HCT116 (cell line): ENCODE results near the gene LRRC3. TPM values are rescaled to one million over a fixed set of nuclear protein-coding genes. Genes with fewer than 3 reads are reported as not detected.

Source experiments
- ATAC-seq: fragments of 200-7000 bp; cut with Tn5 transposase; 2 replicates; pipeline ENCODE4 v1.9.1; 2020; ENCODE audit warnings: mild to moderate bottlenecking, moderate library complexity
- BruUV-seq: library from RNA; stranded (reverse); fragments of 400-500 nt; replicated peaks from 2 replicates; lab custom pipeline; 2021; lab: Mats Ljungman, UMichigan
- CTCF ChIA-PET: fragments of 300-600 bp; sonication (Branson Sonifier 250); formaldehyde crosslinking; loops from one replicate; lab custom pipeline; 2021; ENCODE audit warnings: antibody characterized with exemption; lab: Charles Lee
- POLR2A ChIA-PET: fragments of 300-600, 350-600 bp; sonication (Branson Sonifier 250); formaldehyde crosslinking; loops from one replicate; lab custom pipeline; 2021; ENCODE audit warnings: antibody characterized with exemption; lab: Charles Lee
- RAD21 ChIA-PET, 2 experiments: fragments of 300-600 bp; sonication (Branson Sonifier 250); formaldehyde crosslinking; loops; one replicate each; lab custom pipeline; 2023; ENCODE audit warnings: low total read pairs in 2 of 2; ENCODE audit not compliant: uncharacterized antibody in 2 of 2, unreplicated experiment in 2 of 2, low non-redundant PET in 1 of 2; lab: Charles Lee
- DNase-seq: peaks from one replicate; pipeline ENCODE4 v3.0.0-alpha.2; 2010; ENCODE audit warnings: low read depth, low spot score
- H2AFZ ChIP-seq: fragments of 200-600 bp; shearing (Covaris generic), sonication (generic); 2 replicates; pipeline ENCODE4 v1.6.1; 2017; ENCODE audit warnings: low read depth, mixed run types, mixed read lengths, antibody characterized with exemption, low read length; ENCODE audit not compliant: poor library complexity, severe bottlenecking
- H3K27ac ChIP-seq: 2 replicates; pipeline ENCODE4 v1.5.1; 2012; ENCODE audit warnings: low read depth, low read length
- H3K27me3 ChIP-seq: fragments of 200-600 bp; sonication (generic); 2 replicates; pipeline ENCODE4 v1.6.1; 2016; ENCODE audit warnings: mixed run types, low read length, mixed read lengths; ENCODE audit not compliant: insufficient read depth
- H3K36me3 ChIP-seq, 2 experiments: fragments of 200-500 bp in 1 of 2; fragments of 200-600 bp in 1 of 2; sonication (Bioruptor generic) in 1 of 2; sonication (generic) in 1 of 2; 2 replicates each; pipeline versions ENCODE4 v1.5.1 to v1.6.1; 2014 to 2016; ENCODE audit warnings: low read length in 2 of 2, inconsistent platforms in 1 of 2, mixed read lengths in 1 of 2, mixed run types in 1 of 2; ENCODE audit not compliant: insufficient read depth in 2 of 2, control insufficient read depth in 1 of 2
- H3K4me1 ChIP-seq, 2 experiments: fragments of 200-600 bp in 1 of 2; sonication (generic) in 1 of 2; 2 replicates each; pipeline versions ENCODE4 v1.5.1 to v1.6.1; 2012 to 2017; ENCODE audit warnings: low read length in 2 of 2, inconsistent platforms in 1 of 2, mild to moderate bottlenecking in 1 of 2, mixed read lengths in 1 of 2, mixed run types in 1 of 2, moderate library complexity in 1 of 2; ENCODE audit not compliant: insufficient read depth in 2 of 2, control insufficient read depth in 1 of 2
- H3K4me2 ChIP-seq: fragments of 200-600 bp; sonication (generic); 2 replicates; pipeline ENCODE4 v1.6.1; 2017; ENCODE audit warnings: mixed run types, low read length, mixed read lengths
- H3K4me3 ChIP-seq, 2 experiments: fragments of 200-600 bp in 1 of 2; sonication (generic) in 1 of 2; replicated peaks in 1 of 2; 2 replicates each; pipeline ENCODE4 v1.5.1; 2011 to 2016; ENCODE audit warnings: low read length in 2 of 2, control low read depth in 1 of 2, low read depth in 1 of 2, mild to moderate bottlenecking in 1 of 2, mixed read lengths in 1 of 2, mixed run types in 1 of 2
- H3K79me2 ChIP-seq: fragments of 200-600 bp; sonication (generic); 2 replicates; pipeline ENCODE4 v1.6.1; 2017; ENCODE audit warnings: mild to moderate bottlenecking, mixed run types, low read length, moderate library complexity, mixed read lengths; ENCODE audit not compliant: insufficient read depth
- H3K9ac ChIP-seq: fragments of 200-600 bp; sonication (generic); 2 replicates; pipeline ENCODE4 v1.6.1; 2016; ENCODE audit warnings: low read length, mixed read lengths
- H3K9me2 ChIP-seq: fragments of 200-600 bp; sonication (generic), shearing (Covaris generic); 2 replicates; pipeline ENCODE4 v1.6.1; 2017; ENCODE audit warnings: mixed run types, mild to moderate bottlenecking, moderate library complexity; ENCODE audit not compliant: insufficient read depth
- H3K9me3 ChIP-seq, 2 experiments: fragments of 200-500 bp in 1 of 2; fragments of 200-600 bp in 1 of 2; sonication (Bioruptor generic) in 1 of 2; sonication (generic) in 1 of 2; 2 replicates each; pipeline ENCODE4 v1.6.1; 2014 to 2017; ENCODE audit warnings: low read length in 2 of 2, mixed read lengths in 2 of 2, inconsistent platforms in 1 of 2, low read depth in 1 of 2, mild to moderate bottlenecking in 1 of 2, mixed run types in 1 of 2, moderate library complexity in 1 of 2; ENCODE audit not compliant: control insufficient read depth in 1 of 2, insufficient read depth in 1 of 2
- H4K20me1 ChIP-seq: fragments of 200-600 bp; sonication (generic), shearing (Covaris generic); 2 replicates; pipeline ENCODE4 v1.6.1; 2017; ENCODE audit warnings: mixed run types, mild to moderate bottlenecking, moderate library complexity; ENCODE audit not compliant: insufficient read depth
- EGR1 ChIP-seq: IDR thresholded peaks from 2 replicates; pipeline ENCODE4 v1.6.1; 2012; ENCODE audit warnings: low read depth
- ELF1 ChIP-seq: IDR thresholded peaks from 2 replicates; pipeline ENCODE4 v1.6.1; 2012; ENCODE audit warnings: low read depth, borderline replicate concordance
- EZH2 ChIP-seq: fragments of 200-600 bp; sonication (generic); IDR thresholded peaks from 2 replicates; pipeline ENCODE4 v1.6.1; 2017; ENCODE audit warnings: antibody characterized with exemption, mixed run types
- FOSL1 ChIP-seq: IDR thresholded peaks from 2 replicates; pipeline ENCODE4 v1.6.1; 2012; ENCODE audit warnings: low read depth
- JUND ChIP-seq: IDR thresholded peaks from 2 replicates; pipeline ENCODE4 v1.6.1; 2012
- POLR2AphosphoS5 ChIP-seq: IDR thresholded peaks from 2 replicates; pipeline ENCODE4 v1.6.1; 2011; ENCODE audit warnings: mild to moderate bottlenecking, low read depth, low read length, moderate library complexity
- SIN3A ChIP-seq: IDR thresholded peaks from 2 replicates; pipeline ENCODE4 v1.6.1; 2012; ENCODE audit warnings: low read depth
- TCF7L2 ChIP-seq: IDR thresholded peaks from 2 replicates; pipeline ENCODE4 v1.7.0; 2011; ENCODE audit warnings: borderline replicate concordance, inconsistent platforms; ENCODE audit not compliant: insufficient read depth, insufficient read length; ENCODE audit errors: extremely low read depth
- YY1 ChIP-seq: IDR thresholded peaks from 2 replicates; pipeline ENCODE4 v1.6.1; 2011; ENCODE audit warnings: low read length, low read depth, moderate library complexity, mild to moderate bottlenecking; ENCODE audit not compliant: insufficient replicate concordance; ENCODE audit errors: extremely low read depth
- ZFX ChIP-seq: fragments of 450-650 bp; IDR thresholded peaks from 2 replicates; pipeline ENCODE4 v1.6.1; 2017
- ZNF274 ChIP-seq: fragments of 200-500 bp; sonication (Bioruptor generic); IDR thresholded peaks from 2 replicates; pipeline ENCODE4 v1.6.1; 2014; ENCODE audit warnings: mild to moderate bottlenecking, low read depth, low read length, inconsistent platforms
- intact Hi-C: fragments of 100-400 bp; cut with micrococcal nuclease; formaldehyde crosslinking; loops from 2 replicates; pipeline ENCODE4 v1.10.0; 2022
- total RNA-seq: library from RNA; stranded (reverse); gene quantifications from one replicate; pipeline ENCODE4 v1.2.1, GENCODE V29; 2021; ENCODE audit not compliant: unreplicated experiment
- TF ChIP-seq, protein P1 (sequence below), 3 experiments: fragments of 200-600 bp in 1 of 3; sonication (generic) in 1 of 3; IDR thresholded peaks in 2 of 3; conservative IDR thresholded peaks in 1 of 3; 2 replicates each; pipeline ENCODE4 v1.5.1; 2012 to 2017; ENCODE audit warnings: low read depth in 2 of 3, low read length in 2 of 3, antibody characterized with exemption in 1 of 3, borderline replicate concordance in 1 of 3, control low read depth in 1 of 3, mild to moderate bottlenecking in 1 of 3, mixed read lengths in 1 of 3, mixed run types in 1 of 3, moderate library complexity in 1 of 3; ENCODE audit not compliant: insufficient read depth in 1 of 3
- TF ChIP-seq, protein P2 (sequence below): IDR thresholded peaks from 2 replicates; pipeline ENCODE4 v1.6.1; 2012; ENCODE audit warnings: low read depth

LRRC3 gene
- total RNA-seq, 1 experiment from 2014 or later, result 7.5 TPM

DNA sequence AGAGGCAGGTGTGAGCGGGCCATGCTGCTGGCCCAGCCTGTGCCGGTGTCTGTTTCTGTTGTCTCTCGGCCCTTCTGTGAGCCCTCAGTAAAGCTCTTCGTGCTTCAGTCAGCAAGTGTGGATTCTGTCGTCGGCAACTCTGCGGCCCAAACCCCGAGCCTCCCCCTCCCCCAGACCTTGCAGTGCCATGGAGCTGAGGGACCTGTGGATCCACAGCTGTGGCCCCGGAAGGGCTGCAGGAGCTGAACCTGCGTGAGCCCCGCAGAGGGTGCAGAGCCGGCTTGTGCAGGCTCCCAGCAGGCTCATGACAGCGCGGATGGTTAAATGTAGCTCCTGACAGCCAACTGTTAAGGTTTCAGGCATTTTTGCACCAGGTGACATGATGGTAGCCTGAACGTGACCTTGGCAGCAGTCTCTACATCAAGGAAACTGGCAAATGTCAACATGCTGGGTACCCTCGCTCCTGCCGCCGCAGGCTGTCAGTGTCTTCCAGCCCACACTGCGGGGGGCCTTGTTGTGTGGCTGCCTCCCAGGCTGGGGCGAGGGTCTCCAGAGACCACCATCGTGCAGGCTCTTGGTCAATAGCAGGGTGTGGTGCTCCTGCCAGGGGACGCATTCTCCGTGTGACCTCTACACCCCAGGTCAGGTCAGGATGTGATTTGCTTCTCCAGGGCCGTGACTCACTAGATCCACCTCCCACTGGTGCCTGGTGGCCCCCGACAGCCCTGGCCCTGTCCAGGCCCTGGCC, 7.0 kb downstream of the LRRC3 start:
- no TSS peak for BruUV-seq
- Histone ChIP-seq H3K9me3 (no peaks in the 10 kb centered on the region), H3K9me2 (no peaks in the 10 kb centered on the region), H3K4me3 (no peak overlapping the region), H3K9ac (no peak overlapping the region), H3K27me3 (no peaks in the 10 kb centered on the region), H3K79me2 (no peaks in the 10 kb centered on the region), H3K4me2 (no peak overlapping the region), H3K27ac (no peak overlapping the region), H3K4me1 (no peaks in the 10 kb centered on the region), H3K36me3 (no peaks in the 10 kb centered on the region), H2AFZ (no peak overlapping the region), H4K20me1 (no peaks in the 10 kb centered on the region)
- intact Hi-C loops, result no loop called here
- ChIA-PET CTCF (interaction anchor here (0.9 kb wide), 1 partner anchor 17 kb away, joined by 3 read pairs; no protein-coding TSS in a partner anchor), RAD21 (no interaction called here), POLR2A (no interaction called here)
- ATAC-seq (0 out of 2 replicates have a peak, but pooled peaks have one; percentile 10), DNase-seq (no peak)
- TF ChIP-seq ZFX (no peak), TCF7L2 (no peak)

DNA sequence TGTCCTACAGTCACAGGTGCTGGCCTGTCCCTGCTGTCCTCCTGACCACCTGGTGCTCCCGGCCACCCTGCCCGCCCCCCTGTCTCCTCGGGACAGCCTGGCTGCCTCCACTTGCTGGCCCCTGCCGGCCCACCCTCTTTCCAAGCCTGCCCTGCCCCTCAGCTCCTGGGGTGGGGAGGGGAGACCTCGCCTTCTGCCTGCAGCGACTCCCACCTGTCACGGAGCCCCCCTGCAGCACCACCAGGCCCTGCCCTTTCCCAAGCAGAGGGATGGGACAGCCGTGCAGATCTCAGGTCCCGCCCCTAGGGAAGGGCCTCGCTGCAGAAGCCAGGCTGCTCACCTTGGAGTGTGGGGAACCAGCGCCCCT, 7.5 kb downstream of the LRRC3 start:
- Histone ChIP-seq H4K20me1 (no peaks in the 10 kb centered on the region), H3K27ac (no peak overlapping the region), H3K9me3 (no peaks in the 10 kb centered on the region), H3K4me3 (no peak overlapping the region), H3K9me2 (no peaks in the 10 kb centered on the region), H3K79me2 (no peaks in the 10 kb centered on the region), H3K4me1 (no peaks in the 10 kb centered on the region), H3K4me2 (no peak overlapping the region), H3K27me3 (no peaks in the 10 kb centered on the region), H3K36me3 (no peaks in the 10 kb centered on the region), H2AFZ (no peak overlapping the region), H3K9ac (no peak overlapping the region)
- DNase-seq (no peak), ATAC-seq (no peak)
- BruUV-seq, result no TSS peak
- TF ChIP-seq JUND, result no peak
- TF ChIP-seq EGR1, result no peak
- TF ChIP-seq POLR2AphosphoS5, result no peak
- TF ChIP-seq SIN3A, result no peak
- TF ChIP-seq, protein P1, sequence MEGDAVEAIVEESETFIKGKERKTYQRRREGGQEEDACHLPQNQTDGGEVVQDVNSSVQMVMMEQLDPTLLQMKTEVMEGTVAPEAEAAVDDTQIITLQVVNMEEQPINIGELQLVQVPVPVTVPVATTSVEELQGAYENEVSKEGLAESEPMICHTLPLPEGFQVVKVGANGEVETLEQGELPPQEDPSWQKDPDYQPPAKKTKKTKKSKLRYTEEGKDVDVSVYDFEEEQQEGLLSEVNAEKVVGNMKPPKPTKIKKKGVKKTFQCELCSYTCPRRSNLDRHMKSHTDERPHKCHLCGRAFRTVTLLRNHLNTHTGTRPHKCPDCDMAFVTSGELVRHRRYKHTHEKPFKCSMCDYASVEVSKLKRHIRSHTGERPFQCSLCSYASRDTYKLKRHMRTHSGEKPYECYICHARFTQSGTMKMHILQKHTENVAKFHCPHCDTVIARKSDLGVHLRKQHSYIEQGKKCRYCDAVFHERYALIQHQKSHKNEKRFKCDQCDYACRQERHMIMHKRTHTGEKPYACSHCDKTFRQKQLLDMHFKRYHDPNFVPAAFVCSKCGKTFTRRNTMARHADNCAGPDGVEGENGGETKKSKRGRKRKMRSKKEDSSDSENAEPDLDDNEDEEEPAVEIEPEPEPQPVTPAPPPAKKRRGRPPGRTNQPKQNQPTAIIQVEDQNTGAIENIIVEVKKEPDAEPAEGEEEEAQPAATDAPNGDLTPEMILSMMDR (IDR thresholded peaks at IDR 0.05 in 2 of 3, conservative IDR thresholded peaks at IDR 0.05 in 1 of 3; ENCODE audit: borderline replicate concordance in 1 of 3, insufficient read depth in 1 of 3, low read depth in 2 of 3, low read length in 2 of 3), result no peak
- no peak for TF ChIP-seq EZH2
- TF ChIP-seq, protein P2, sequence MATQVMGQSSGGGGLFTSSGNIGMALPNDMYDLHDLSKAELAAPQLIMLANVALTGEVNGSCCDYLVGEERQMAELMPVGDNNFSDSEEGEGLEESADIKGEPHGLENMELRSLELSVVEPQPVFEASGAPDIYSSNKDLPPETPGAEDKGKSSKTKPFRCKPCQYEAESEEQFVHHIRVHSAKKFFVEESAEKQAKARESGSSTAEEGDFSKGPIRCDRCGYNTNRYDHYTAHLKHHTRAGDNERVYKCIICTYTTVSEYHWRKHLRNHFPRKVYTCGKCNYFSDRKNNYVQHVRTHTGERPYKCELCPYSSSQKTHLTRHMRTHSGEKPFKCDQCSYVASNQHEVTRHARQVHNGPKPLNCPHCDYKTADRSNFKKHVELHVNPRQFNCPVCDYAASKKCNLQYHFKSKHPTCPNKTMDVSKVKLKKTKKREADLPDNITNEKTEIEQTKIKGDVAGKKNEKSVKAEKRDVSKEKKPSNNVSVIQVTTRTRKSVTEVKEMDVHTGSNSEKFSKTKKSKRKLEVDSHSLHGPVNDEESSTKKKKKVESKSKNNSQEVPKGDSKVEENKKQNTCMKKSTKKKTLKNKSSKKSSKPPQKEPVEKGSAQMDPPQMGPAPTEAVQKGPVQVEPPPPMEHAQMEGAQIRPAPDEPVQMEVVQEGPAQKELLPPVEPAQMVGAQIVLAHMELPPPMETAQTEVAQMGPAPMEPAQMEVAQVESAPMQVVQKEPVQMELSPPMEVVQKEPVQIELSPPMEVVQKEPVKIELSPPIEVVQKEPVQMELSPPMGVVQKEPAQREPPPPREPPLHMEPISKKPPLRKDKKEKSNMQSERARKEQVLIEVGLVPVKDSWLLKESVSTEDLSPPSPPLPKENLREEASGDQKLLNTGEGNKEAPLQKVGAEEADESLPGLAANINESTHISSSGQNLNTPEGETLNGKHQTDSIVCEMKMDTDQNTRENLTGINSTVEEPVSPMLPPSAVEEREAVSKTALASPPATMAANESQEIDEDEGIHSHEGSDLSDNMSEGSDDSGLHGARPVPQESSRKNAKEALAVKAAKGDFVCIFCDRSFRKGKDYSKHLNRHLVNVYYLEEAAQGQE, result no peak
- no peak for TF ChIP-seq FOSL1
- TF ChIP-seq ZNF274, result no peak
- no peak for TF ChIP-seq YY1
- no peak for TF ChIP-seq ELF1
- ChIA-PET RAD21 (no interaction called here), POLR2A (no interaction called here), CTCF (no interaction called here)
- intact Hi-C loops, result no loop called here
